Right ventricle myocardium superior (tissue), 1 donor: ENCODE results near the gene SRRM4. TPM values are rescaled to one million over a fixed set of nuclear protein-coding genes. Genes with fewer than 3 reads are reported as not detected.

Source experiments
- ATAC-seq: fragments of 200-7000 bp; cut with Tn5 transposase; one replicate; pipeline ENCODE4 v1.9.1; 2020; ENCODE audit warnings: mild to moderate bottlenecking; ENCODE audit not compliant: poor library complexity
- DNase-seq: peaks from one replicate; pipeline ENCODE4 v3.0.0-alpha.2; 2020
- intact Hi-C: fragments of 100-400 bp; cut with DNase I; formaldehyde crosslinking; loops from one replicate; pipeline ENCODE4 v1.11.2; 2022
- total RNA-seq: library from RNA; stranded (reverse); fragmentation: NEBNext Ultra II Directional; extraction: Animal tissue kit (Norgen Biotek cat#: 25700); gene quantifications from one replicate; pipeline ENCODE4 v1.2.1, GENCODE V29; 2021
- donor health status: DM: no; HTN: yes; CAD: no; lungs with severe emphysema.

The SRRM4 gene
- total RNA-seq, 1 donor from 2014 or later = 0.30 TPM

DNA sequence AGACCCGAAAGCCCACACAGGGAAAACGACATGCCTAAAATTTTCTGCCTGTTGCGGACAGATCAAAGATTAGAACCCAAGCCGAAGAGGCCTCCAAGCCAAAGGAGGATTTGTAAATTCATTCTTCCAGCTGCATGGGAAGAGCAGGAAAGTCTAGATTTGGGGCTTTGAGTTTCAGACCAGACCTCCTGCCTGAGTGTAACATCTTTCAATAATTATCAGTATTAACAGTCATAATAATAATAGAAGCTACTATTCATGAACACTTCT, 195.7 kb downstream of the SRRM4 start:
- DNase-seq (no peak), ATAC-seq (no peak)
- intact Hi-C loops = loop anchor here (2.0 kb wide), 1 partner anchor 20 kb away; no protein-coding TSS in a partner anchor

DNA sequence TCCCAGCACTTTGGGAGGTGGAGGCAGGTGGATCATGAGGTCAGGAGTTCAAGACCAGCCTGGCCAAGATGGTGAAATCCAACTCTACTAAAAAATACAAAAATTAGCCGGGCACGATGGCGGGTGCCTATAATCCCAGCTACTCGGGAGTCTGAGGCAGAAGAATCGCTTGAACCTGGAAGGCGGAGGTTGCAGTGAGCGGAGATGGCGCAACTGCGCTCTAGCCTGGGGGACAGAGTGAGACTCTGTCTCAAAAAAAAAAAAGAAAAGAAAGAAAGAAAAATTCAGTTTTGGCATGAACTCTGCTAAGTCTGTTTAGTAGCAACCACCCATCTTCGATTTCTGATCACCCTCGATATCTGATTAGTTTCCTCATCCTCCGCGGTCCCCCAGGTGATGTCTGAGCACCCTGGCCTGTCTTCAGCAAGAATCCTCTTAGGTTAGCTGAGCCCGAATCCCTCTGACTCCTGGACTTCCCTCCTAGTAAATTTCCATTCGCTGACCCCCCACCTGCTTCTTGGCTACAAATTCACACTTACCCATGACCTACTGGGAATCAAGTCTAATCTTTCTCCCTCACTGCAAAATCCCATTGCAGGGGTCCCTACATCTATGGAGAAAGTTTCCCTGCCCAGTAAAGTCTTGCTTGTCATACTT, 196.5 kb downstream of the SRRM4 start:
- intact Hi-C loops = loop anchor here (2.0 kb wide), 1 partner anchor 21 kb away; no protein-coding TSS in a partner anchor
- DNase-seq (no peak), ATAC-seq (no peak)

- intact Hi-C loops = no loop called here
- ATAC-seq = peak; percentile 89
- peak; percentile 95 for DNase-seq
These were observed 197.4 kb downstream of the SRRM4 start, which contains the start of gene HSPB8 for GRCh38 chr12:119178544-119179334. Gene HSPB8, plus strand, starts transcription at chr12:119178931. Its CDS starts 382 bp downstream, at chr12:119179313.

DNA sequence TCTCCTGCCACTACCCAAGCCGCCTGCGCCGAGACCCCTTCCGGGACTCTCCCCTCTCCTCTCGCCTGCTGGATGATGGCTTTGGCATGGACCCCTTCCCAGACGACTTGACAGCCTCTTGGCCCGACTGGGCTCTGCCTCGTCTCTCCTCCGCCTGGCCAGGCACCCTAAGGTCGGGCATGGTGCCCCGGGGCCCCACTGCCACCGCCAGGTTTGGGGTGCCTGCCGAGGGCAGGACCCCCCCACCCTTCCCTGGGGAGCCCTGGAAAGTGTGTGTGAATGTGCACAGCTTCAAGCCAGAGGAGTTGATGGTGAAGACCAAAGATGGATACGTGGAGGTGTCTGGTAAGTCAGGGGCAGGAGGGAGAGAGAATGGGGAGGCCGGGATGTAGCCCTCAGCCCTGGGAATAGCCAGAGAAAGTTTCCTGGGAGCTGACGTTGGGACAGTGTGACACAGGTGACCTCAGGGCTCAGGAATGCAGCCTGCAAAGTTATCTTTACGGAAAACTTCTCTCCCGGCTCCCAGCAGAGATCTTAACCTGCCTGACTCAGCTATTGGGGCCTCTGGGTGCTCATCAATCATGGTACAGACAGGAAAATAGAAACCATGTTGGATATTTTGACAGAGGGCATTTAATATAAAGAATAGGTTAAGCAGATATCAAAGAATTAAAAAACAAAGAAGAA, 198.1 kb downstream of the SRRM4 start:
- peak; percentile 14 for ATAC-seq
- intact Hi-C loops = no loop called here
- DNase-seq = no peak

DNA sequence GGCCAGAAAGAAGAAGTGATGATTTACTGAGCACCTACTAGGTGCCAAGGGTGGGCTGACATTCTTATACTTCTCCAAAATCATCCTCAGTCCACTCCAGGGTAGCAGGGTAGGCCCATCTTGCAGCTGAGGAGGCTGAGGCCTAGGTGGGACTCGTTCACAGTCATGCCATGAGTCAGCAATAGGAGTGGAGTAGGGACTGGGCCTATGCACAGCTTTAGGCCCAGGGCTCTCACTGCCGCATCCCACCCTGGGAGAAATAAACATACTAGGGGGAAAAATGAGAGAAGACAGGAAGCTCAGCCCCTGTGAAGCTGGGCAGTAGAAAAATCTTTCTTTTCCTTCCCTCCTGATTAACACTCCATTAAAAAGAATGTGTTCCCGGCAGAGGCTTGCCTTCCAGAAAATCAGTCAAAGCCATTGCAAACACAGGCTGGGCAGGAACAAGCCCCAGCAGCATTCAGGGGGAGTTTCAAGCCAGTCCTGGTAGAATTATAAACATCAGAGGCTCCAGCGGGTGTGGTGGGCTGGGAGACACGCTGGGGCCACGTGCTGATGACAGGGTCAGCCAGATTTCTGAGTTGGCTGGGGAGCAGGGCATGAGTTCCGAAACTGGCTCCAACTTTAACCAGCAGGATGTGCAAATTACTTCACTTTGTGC, 199.2 kb downstream of the SRRM4 start:
- no peak for ATAC-seq
- intact Hi-C loops = no loop called here
- DNase-seq = peak; percentile 75

DNA sequence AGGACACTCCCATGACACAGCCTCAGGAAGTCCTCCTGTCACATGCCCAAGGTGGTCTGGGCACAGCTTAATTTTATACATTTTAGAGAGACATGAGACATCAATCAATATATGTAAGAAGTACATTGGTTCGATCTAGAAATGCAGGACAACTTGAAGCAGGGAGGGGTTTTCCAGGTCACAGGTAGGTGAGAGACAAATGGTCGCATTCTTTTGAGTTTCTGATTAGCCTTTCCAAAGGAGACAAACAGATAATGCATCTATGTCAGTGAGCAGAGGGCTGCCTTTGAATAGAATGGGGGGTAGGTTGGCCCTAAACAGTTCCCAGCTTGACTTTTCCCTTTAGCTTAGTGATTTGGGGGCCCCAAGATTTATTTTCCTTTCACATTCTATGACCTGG, 199.9 kb downstream of the SRRM4 start:
- no peak for ATAC-seq
- intact Hi-C loops = no loop called here

DNA sequence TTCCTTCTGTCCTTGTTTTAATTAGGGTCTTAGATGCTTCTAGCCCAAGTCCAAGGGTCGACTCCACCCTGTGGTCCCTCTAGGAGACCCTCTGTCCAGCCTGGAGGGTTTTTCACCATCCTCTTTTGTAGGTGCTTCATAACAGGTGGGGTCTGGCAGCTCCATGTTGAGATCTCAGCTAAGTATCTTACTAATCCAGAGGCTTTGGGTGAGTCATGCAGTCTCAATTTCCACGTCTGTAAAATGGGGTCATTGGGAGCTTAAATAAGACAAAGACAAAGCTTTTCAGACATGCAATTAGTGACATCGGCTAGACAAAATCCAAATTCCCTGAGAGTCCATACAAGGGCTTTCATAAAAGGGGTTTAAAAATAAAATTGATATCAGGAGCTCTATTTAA, 200.6 kb downstream of the SRRM4 start:
- intact Hi-C loops = no loop called here
- ATAC-seq = no peak
- no peak for DNase-seq

More for the DNA sequence above, 199.9 kb downstream of the SRRM4 start:
- no peak for DNase-seq

DNA sequence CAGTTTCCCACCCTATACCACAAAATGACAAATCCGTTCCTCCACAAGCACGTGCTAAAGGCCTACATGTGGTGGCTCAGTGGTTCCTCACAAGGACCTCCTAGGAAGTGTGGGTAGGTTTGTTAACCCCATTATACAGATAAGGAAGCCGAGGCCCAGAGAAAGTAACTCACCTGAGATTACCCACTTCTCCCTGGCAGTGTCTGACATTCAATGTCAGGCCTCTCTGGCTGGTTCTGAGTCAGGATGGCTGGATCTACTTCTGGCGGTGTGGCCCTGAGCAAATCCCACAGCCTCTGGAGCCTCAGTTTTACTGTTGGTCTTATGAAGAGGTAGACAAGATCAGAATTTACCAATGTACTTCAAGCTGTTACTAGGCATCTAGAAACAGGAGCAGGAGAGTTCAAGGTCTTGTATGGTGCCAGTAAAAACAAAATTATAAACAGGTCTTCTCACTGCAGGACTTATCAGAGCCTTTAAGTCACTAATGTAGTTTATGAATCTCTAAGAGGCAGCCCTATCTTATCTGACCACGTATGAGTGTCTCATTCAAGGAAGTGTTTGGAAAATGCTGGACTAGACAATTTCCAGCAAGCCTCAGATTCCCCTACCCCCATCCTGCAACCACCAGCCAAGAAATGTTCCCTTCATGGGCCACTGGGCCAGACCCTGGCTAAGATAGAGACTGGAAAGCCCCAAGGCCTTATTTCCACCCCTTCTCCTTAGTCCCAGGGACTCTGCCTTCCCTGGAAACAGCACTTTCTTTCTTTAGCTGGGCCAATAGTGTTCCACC, 201.6 kb downstream of the SRRM4 start:
- intact Hi-C loops = no loop called here
- peak; percentile 50 for DNase-seq
- ATAC-seq = peak; percentile 20

- ATAC-seq = peak; percentile 63
- peak; percentile 73 for DNase-seq
- intact Hi-C loops = no loop called here
These were observed 202.8 kb downstream of the SRRM4 start for GRCh38 chr12:119183942-119184695.

- no peak for DNase-seq
- intact Hi-C loops = no loop called here
- no peak for ATAC-seq
These were observed 213.9 kb downstream of the SRRM4 start for GRCh38 chr12:119195256-119195655.

- no peak for DNase-seq
- ATAC-seq = no peak
- intact Hi-C loops = no loop called here
These were observed 217.1 kb downstream of the SRRM4 start for GRCh38 chr12:119198440-119198839.

DNA sequence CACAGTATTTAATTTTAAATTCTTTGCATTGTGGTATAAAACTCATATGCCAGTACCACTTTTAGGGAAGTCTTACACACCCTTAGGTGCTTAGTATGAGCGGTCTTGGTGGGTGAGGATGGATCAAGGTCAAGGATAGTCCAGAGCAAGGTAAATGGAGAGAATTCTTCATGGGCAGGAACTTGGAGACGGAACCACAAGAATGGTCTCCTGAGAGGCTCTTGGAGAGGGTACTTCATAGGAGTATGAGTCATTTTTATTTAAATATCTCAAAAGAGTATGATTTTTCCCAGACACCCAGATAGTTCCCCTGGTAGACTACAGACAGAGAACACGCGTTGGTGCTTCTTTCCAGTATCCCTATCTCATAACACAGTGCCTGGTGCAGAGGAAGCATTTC, 219.3 kb downstream of the SRRM4 start:
- ATAC-seq = no peak
- intact Hi-C loops = no loop called here

DNA sequence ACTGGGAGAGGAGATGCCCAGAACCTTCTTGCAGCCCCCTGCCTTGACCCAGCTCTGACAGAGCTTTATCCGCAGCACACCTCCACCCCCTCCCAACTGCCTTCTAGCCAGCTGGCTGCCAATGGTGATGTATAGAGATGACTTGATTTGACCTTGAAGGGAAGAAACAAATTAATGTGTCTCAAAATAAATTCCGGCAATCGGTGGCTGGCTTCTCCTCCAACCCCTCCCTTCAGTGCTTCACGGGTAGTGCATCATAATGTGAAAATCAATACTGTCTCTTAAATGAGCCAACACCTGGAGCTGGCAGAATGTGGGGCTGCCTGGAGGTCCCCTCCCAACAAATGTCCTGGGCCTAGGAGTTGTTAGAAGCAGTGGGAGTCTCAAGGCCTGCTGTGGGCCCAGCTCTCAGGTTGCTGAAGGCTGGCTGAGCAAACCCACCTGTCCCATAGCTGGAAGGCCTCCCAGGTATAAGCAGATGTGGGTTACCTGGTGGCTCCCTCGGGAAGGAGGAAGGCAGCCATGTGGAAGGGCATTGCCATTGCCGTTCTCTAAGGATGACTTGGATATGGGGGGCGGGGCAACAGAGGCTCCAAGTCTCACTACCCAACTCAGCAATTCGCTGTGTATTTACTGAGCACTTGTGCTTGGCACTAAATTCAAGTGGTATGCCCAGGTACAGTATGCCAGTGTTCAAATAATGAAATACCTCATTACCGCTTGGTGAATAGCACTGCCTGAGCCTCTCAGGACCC, 220.6 kb downstream of the SRRM4 start:
- intact Hi-C loops = no loop called here
- DNase-seq (no peak), ATAC-seq (no peak)

More for the DNA sequence above, 219.3 kb downstream of the SRRM4 start:
- no peak for DNase-seq

GRCh38 chr12:119202544-119202943, 221.2 kb downstream of the SRRM4 start:
- ATAC-seq (no peak), DNase-seq (no peak)
- intact Hi-C loops = no loop called here

- DNase-seq (no peak), ATAC-seq (peak; percentile 76)
- intact Hi-C loops = no loop called here
These were observed 222.8 kb downstream of the SRRM4 start for GRCh38 chr12:119204131-119204530.

DNA sequence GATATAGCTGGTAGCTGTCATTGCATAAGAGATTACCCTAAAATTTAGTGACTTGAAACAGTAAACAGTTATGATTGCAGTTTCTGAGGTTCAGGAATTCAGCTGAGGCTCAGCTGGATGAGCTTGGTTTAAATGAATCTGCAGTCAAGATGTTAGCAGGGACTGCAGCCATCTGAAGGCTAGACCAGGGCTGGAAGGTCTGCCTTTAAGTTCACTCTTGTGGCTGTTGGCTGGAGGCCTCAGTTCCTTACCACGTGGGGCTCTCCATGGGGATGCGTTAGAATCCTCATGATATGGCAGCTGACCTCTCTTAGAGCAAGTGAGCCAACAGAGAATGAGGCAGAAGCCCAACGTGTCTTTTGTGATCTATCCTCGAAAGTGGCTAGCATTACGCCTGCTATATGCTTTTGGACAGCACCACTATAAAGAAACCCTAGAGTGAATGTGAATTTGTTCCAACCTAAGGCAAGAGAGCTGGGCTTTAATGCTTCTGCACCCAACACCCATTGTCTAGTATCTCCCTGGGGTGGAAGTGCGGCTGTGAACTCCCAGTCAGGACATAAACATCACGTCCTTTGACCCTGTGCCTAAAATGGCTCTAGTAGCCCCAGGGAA, 223.4 kb downstream of the SRRM4 start:
- ATAC-seq (no peak), DNase-seq (no peak)
- intact Hi-C loops = no loop called here
